Adrenal gland (tissue), 12 donors: ENCODE results near the gene FAIM. TPM values are rescaled to one million over a fixed set of nuclear protein-coding genes. Genes with fewer than 3 reads are reported as not detected.
"Not testable (repeated sequence)": the region's sequence is repeated elsewhere in the genome, so short reads cannot be mapped to it uniquely, and the experiment has no call there.

Experiments
- DNase-seq, 7 donors: peaks; one replicate each; pipeline ENCODE4 v3.0.0-alpha.2; 2019 to 2020
- H3K27ac ChIP-seq, 5 donors: fragments of 200-600 bp; sonication (generic) in 4 of 5; 1 replicate in 3 of 5; 2 replicates in 2 of 5; pipeline versions ENCODE4 v1.5.1 to v1.8.0; 2016 to 2020; ENCODE audit warnings: mild to moderate bottlenecking in 1 of 5
- H3K27me3 ChIP-seq: fragments of 200-600 bp; 2 replicates; pipeline ENCODE4 v1.8.0; 2021
- H3K36me3 ChIP-seq, 2 donors: fragments of 200-600 bp; replicated peaks in 1 of 2; 1 replicate in 1 of 2; 2 replicates in 1 of 2; pipeline versions ENCODE4 v1.5.1 to v1.8.0; 2018 to 2022
- H3K4me1 ChIP-seq, 2 donors: fragments of 200-600 bp; replicated peaks in 1 of 2; 1 replicate in 1 of 2; 2 replicates in 1 of 2; pipeline versions ENCODE4 v1.5.1 to v1.8.0; 2018 to 2021
- H3K4me3 ChIP-seq, 4 donors: fragments of 200-600 bp; sonication (generic) in 3 of 4; one replicate each; pipeline ENCODE4 v1.5.1; 2016 to 2018
- H3K9me3 ChIP-seq, 3 donors: fragments of 200-600 bp; sonication (generic) in 1 of 3; replicated peaks in 1 of 3; 1 replicate in 2 of 3; 2 replicates in 1 of 3; pipeline versions ENCODE4 v1.5.1 to v1.8.0; 2016 to 2021
- POLR2A ChIP-seq, 2 donors: fragments of 450-650 bp; IDR thresholded peaks; one replicate each; pipeline ENCODE4 v1.6.1; 2017; ENCODE audit warnings: antibody characterized with exemption in 2 of 2, mild to moderate bottlenecking in 2 of 2, moderate library complexity in 1 of 2
- WGBS, 4 donors: extraction: QIAGEN DNeasy Blood & Tissue Kit in 2 of 4; methylation state at CpG; one replicate each; pipeline versions ENCODE4 v1.1.5 to v1.1.7; 2013 to 2017; 5-methylcytosine and 5-hydroxymethylcytosine counted together
- intact Hi-C, 2 donors: fragments of 100-400 bp; cut with DNase I; formaldehyde crosslinking; loops; one replicate each; pipeline versions ENCODE4 v1.14.1 to v1.15.0; 2022 to 2023
- polyA plus RNA-seq, 3 donors: library from polyadenylated mRNA; stranded (reverse); fragments of 200-250 nt in 2 of 3; fragments of 350-450 nt in 1 of 3; fragmentation: Illumina TruSeq in 1 of 3; extraction: RNeasy Lipid Tissue Mini Kit (QIAGEN cat#74804) in 1 of 3; gene quantifications; one replicate each; pipeline ENCODE4 v1.2.3, GENCODE V29; 2013 to 2014
- total RNA-seq, 9 donors: library from RNA; depleted of rRNA in 4 of 9; stranded (reverse); fragments of >200 nt in 4 of 9; fragments of 120-200 nt in 1 of 9; fragmentation: NEBNext Ultra II Directional in 1 of 9; extraction: Animal tissue kit (Norgen Biotek cat#: 25700) in 1 of 9; gene quantifications; one replicate each; pipeline versions ENCODE4 v1.1.0 to v1.2.4, GENCODE V29; 2013 to 2023
- TF ChIP-seq, protein P1 (sequence below), 6 experiments: fragments of 450-650 bp in 4 of 6; fragments of 200-600 bp in 2 of 6; sonication (generic) in 1 of 6; IDR thresholded peaks; 1 replicate in 5 of 6; 2 replicates in 1 of 6; pipeline versions ENCODE4 v1.5.1 to v1.8.0; 2016 to 2021; ENCODE audit warnings: antibody characterized with exemption in 6 of 6, mild to moderate bottlenecking in 2 of 6, moderate library complexity in 1 of 6
- donor health status: healthy with polysubstance abuse.
- donor health status: Bipolar disorder and iron deficiency.
- donor health status: DM: yes; HTN: yes; CAD: no.
- donor health status: DM: no; HTN: no; CAD: no.
- donor health status: DM: no; HTN: no; CAD: no.
- donor health status: DM: yes; HTN: yes; CAD: no.

The FAIM gene
- total and polyA plus RNA-seq, 12 donors: 5.5 to 26.5 (median 9.6) TPM

DNA sequence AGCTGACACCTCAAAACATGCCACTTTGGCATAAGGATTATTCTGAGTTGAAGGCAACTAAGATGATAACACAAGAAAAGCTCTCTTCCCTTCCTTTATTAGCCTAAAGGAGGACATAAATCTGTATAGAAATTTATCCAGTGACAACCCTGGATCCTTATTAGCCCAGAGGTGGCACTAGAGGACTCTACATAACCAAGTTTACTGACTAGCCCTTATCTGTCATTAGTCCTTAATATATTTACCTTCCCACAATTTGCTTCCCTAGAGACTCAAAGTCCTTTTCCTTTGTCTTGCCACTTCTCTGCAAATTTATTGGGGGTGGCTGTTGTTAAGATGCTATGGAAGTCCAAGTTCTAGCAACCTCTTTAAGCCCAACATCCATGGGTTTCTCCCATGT lies 41.2 kb upstream of the FAIM start:
- Histone ChIP-seq H3K27me3 (no peaks in the 10 kb centered on the region), H3K9me3 (no peaks in the 10 kb centered on the region), H3K27ac (no peak overlapping the region), H3K36me3 (no peaks in the 10 kb centered on the region), H3K4me1 (no peaks in the 10 kb centered on the region), H3K4me3 (no peak overlapping the region)
- intact Hi-C loops: no loop called here
- TF ChIP-seq, protein P1, sequence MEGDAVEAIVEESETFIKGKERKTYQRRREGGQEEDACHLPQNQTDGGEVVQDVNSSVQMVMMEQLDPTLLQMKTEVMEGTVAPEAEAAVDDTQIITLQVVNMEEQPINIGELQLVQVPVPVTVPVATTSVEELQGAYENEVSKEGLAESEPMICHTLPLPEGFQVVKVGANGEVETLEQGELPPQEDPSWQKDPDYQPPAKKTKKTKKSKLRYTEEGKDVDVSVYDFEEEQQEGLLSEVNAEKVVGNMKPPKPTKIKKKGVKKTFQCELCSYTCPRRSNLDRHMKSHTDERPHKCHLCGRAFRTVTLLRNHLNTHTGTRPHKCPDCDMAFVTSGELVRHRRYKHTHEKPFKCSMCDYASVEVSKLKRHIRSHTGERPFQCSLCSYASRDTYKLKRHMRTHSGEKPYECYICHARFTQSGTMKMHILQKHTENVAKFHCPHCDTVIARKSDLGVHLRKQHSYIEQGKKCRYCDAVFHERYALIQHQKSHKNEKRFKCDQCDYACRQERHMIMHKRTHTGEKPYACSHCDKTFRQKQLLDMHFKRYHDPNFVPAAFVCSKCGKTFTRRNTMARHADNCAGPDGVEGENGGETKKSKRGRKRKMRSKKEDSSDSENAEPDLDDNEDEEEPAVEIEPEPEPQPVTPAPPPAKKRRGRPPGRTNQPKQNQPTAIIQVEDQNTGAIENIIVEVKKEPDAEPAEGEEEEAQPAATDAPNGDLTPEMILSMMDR (IDR thresholded peaks at IDR 0.05): no peak
- no peak for TF ChIP-seq POLR2A (IDR thresholded peaks at IDR 0.05)
- no peak for DNase-seq

DNA sequence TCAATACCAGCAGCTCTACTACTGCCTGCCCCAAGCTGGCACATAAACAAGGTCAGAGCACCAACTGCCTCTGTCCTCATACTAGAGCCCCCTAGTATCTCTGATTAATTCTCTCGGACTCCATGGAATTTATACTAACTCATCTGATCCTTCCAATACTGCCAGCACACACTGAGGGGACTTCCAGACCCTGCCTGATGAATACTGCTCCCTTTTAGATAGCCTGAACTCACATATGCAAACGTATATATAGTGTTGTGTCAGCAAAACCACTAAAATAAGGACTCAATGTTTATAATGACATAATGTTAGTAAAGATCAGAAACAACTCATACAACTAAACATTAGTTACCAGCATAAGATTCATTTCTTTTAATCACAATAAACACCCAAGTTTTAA lies 39.5 kb upstream of the FAIM start:
- no peaks in the 10 kb centered on the region for H3K4me1 ChIP-seq
- no peaks in the 10 kb centered on the region for H3K27me3 ChIP-seq
- no peaks in the 10 kb centered on the region for H3K36me3 ChIP-seq
- H3K9me3 ChIP-seq: no peaks in the 10 kb centered on the region
- H3K4me3 ChIP-seq: no peak overlapping the region
- no peak overlapping the region for H3K27ac ChIP-seq
- intact Hi-C loops: no loop called here
- WGBS, 4 donors: 83 to 89% (median 87%) methylated on average over 2 of the region's 2 CpGs
- no peak for DNase-seq
- TF ChIP-seq, protein P1 (IDR thresholded peaks at IDR 0.05): no peak
- no peak for TF ChIP-seq POLR2A (IDR thresholded peaks at IDR 0.05)

DNA sequence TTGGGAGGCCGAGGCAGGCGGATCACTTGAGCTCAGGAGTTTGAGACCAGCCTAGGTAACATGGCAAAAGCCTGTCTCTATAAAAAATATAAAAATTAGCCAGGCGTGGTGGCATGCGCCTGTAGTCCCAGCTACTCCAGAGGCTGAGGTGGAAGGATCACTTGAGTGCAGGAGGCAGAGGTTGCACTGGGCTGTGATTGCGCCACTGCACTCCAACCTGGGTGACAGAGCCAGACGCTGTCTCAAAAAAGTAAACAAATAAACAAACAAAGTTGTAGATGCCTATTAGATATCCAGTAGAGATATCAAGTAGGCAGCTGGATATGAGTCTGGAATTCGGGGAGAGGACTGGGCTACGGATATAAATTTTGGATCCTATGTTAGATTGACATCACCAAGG lies 38.9 kb upstream of the FAIM start:
- H3K4me3 ChIP-seq, intact Hi-C loops, H3K4me1 ChIP-seq, H3K36me3 ChIP-seq, H3K27me3 ChIP-seq, H3K27ac ChIP-seq, H3K9me3 ChIP-seq, DNase-seq: not testable (repeated sequence)
- WGBS, 4 donors: 96 to 100% (median 99%) methylated on average over 8 of the region's 8 CpGs

DNA sequence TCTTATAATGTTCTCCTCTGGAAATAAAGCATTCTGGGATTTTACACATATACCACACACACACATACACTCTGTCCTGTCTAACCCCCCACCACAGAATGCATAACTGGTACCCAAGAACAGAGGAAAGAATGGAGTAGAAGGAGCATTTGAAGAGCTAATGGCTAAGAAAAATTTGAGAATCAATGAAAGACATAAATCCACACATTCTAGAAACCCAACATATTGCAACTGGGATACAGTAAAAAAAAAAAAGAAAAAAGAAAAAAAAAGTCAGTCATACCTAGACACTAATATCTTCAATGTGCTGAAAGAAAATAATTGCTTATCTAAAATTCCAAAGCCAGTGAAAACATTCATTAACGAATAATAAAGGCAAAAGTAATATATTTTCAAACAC lies 35.4 kb upstream of the FAIM start:
- Histone ChIP-seq H3K27ac (no peak overlapping the region), H3K4me1 (no peaks in the 10 kb centered on the region), H3K27me3 (no peaks in the 10 kb centered on the region), H3K36me3 (no peaks in the 10 kb centered on the region), H3K9me3 (no peaks in the 10 kb centered on the region), H3K4me3 (no peak overlapping the region)
- TF ChIP-seq POLR2A (IDR thresholded peaks at IDR 0.05): no peak
- TF ChIP-seq, protein P1 (IDR thresholded peaks at IDR 0.05): no peak
- intact Hi-C loops: no loop called here
- WGBS, 4 donors: 90 to 95% (median 92%) methylated on average over 1 of the region's 1 CpG
- no peak for DNase-seq

DNA sequence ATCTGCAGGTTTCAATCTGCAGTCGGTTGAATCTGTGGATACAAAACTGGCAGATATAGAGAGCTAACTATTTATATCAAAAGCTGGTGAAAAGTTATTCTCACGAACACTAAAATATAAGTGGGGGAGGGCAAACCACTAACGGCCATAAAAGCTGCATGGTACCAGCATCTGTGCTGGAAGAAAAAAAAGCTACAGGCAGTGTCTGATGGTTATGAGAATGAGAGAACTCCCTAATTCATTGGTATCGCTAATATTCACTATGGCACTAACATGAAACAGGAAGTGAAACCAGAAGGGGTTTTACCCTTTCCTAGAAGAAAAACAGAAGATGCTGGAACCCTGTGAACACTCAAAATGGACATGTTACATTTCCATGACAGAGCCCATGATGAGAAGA lies 30.4 kb upstream of the FAIM start:
- TF ChIP-seq, protein P1 (IDR thresholded peaks at IDR 0.05): no peak
- TF ChIP-seq POLR2A (IDR thresholded peaks at IDR 0.05): no peak
- 77 to 89% (median 78%) methylated on average over 4 of the region's 4 CpGs for WGBS, 4 donors
- intact Hi-C loops: no loop called here

More for the DNA sequence above, 30.4 kb upstream of the FAIM start:
- H3K4me1 ChIP-seq: no peaks in the 10 kb centered on the region
- H3K9me3 ChIP-seq: no peaks in the 10 kb centered on the region
- H3K27ac ChIP-seq: no peak overlapping the region
- DNase-seq: no peak
- H3K36me3 ChIP-seq: no peaks in the 10 kb centered on the region
- H3K4me3 ChIP-seq: no peak overlapping the region
- no peaks in the 10 kb centered on the region for H3K27me3 ChIP-seq
